Measurements from ENCODE around the gene DLEC1.

DLEC1 gene

DNA sequence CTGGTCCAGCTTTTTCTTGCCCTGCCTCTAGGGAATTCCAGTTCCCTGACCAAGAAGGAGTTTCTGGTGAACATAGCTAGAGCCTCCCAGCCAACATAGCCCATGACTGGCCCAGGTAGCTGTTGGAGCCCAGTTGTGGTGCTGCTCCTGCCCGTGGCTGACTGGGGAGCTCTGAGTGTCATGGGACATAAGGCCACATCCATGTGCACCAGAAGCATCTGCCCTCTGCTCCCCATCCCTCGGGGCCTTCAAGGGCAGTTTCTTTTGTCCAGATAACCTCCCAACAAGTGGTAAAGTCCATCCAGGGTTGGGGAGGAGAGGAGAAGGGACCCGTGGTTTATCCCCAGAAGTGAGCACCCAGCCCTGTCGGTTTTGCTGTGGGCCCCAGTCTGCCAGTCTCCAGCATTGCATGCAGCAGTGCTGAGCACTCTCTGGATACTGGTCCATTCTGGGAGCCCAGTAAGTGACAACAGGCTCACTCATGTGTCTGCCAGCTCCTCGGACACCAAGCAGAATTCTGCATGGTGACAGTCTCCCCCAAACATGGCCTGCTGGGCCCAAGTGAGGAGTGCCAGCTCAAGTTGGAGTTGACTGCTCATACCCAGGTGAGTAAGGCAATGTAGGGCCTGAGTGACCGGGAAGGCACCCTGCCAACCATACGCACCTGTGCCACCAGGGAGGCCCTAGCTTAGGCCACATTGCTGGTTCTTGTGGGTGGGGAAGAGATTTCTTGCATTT lies 69.1 kb downstream of the DLEC1 start:
- Histone ChIP-seq H3K9ac (ENCODE audit: low read length) (no peak overlapping the region), H2AFZ (ENCODE audit: low read depth, low read length, severe bottlenecking) (no peak overlapping the region), H3K9me3 (ENCODE audit: insufficient read depth, low read length) (peaks cover 4% of the 10 kb centered on the region; the same call in 1 of the 2 replicates), H3K27me3 (ENCODE audit: low read length) (peaks cover 7% of the 10 kb centered on the region; the same call in 1 of the 2 replicates), H3K27ac (ENCODE audit: low read depth, low read length) (no peak overlapping the region), H3K79me2 (ENCODE audit: insufficient read depth, low read length) (no peaks in the 10 kb centered on the region), H3K4me3 (ENCODE audit: insufficient read depth, low read length, poor library complexity, severe bottlenecking) (no peak overlapping the region), H4K20me1 (ENCODE audit: low read depth, low read length) (no peaks in the 10 kb centered on the region), H3K36me3 (ENCODE audit: low read length) (no peaks in the 10 kb centered on the region), H3K9me2 (replicated peaks; ENCODE audit: insufficient read depth, low read length) (no peaks in the 10 kb centered on the region), H3K4me2 (ENCODE audit: low read depth, low read length, poor library complexity, severe bottlenecking) (no peak overlapping the region), H3F3A (ENCODE audit: insufficient read depth) (no peaks in the 10 kb centered on the region)
- TF ChIP-seq EZH2phosphoT487 (conservative IDR thresholded peaks at IDR 0.05; ENCODE audit: low read length) (no peak), CTCF (IDR thresholded peaks at IDR 0.05; ENCODE audit: insufficient read depth, low read length, poor library complexity, severe bottlenecking) (no peak)

DNA sequence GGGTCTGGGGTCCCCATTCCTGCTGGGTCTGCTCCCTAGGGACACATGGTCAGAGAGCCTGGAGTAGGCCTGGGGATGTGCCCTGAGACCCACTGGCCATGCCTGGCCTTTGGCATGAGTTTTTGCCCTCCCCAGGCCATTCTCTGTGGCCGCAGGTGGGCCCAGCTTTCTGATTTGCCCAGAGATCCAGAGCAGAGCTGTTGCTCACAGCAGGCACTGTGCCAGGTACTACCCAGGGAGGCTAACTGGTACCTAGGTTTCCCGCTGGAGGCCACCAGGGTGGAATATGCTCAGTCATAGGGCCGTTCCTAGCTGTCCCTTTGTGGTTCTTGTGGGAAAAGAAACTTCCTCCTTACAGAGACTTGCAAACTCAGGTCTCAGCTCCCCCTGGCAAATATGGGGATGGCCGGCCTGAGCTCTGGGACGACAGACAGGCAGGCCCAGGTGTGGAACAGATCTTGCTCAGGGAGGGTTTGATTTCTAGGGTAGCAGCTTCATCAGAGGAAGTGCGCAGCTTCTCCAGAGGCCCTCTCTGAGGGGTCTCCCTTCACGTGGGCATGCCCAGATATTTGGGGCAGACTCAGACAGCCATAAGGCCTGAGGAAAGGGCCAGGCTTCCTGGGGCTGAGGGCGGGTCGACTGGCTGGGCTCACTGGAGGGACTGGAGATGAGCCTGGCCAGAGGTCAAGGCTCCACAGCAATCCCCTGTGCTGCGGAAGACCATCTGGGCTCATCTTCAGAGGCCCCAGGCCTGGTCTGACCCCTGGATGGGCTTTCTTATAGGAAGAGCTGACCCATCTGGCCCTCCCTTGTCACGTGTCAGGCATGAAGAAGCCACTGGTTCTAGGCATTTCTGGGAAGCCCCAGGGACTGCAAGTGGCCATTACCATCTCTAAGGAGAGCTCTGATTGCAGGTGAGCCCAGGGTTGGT lies 69.9 kb downstream of the DLEC1 start:
- no peaks in the 10 kb centered on the region for H3K79me2 ChIP-seq (ENCODE audit: insufficient read depth, low read length)
- H3K36me3 ChIP-seq (ENCODE audit: low read length), result no peaks in the 10 kb centered on the region

More for the DNA sequence above, 69.9 kb downstream of the DLEC1 start:
- Histone ChIP-seq H3K9me3 (ENCODE audit: insufficient read depth, low read length) (peaks cover 4% of the 10 kb centered on the region; the same call in 1 of the 2 replicates), H3K4me2 (ENCODE audit: low read depth, low read length, poor library complexity, severe bottlenecking) (no peak overlapping the region), H3K9ac (ENCODE audit: low read length) (no peak overlapping the region), H3F3A (ENCODE audit: insufficient read depth) (no peaks in the 10 kb centered on the region), H4K20me1 (ENCODE audit: low read depth, low read length) (no peaks in the 10 kb centered on the region), H3K27ac (ENCODE audit: low read depth, low read length) (no peak overlapping the region), H3K27me3 (ENCODE audit: low read length) (peaks cover 7% of the 10 kb centered on the region; the same call in 1 of the 2 replicates), H3K9me2 (replicated peaks; ENCODE audit: insufficient read depth, low read length) (no peaks in the 10 kb centered on the region), H2AFZ (ENCODE audit: low read depth, low read length, severe bottlenecking) (no peak overlapping the region), H3K4me3 (ENCODE audit: insufficient read depth, low read length, poor library complexity, severe bottlenecking) (no peak overlapping the region)
- TF ChIP-seq EZH2phosphoT487 (conservative IDR thresholded peaks at IDR 0.05; ENCODE audit: low read length) (no peak), CTCF (IDR thresholded peaks at IDR 0.05; ENCODE audit: insufficient read depth, low read length, poor library complexity, severe bottlenecking) (no peak)

Data from SU-DHL-6 (cell line).